IMR-90 (cell line): ENCODE results near the gene IL34. TPM values are rescaled to one million over a fixed set of nuclear protein-coding genes. Genes with fewer than 3 reads are reported as not detected.
A peak's percentile ranks its signal among the peaks of the same experiment; 100 is the strongest.

Experiments used
- ATAC-seq: fragments of 200-7000 bp; cut with Tn5 transposase; 2 replicates; pipeline ENCODE4 v1.9.1; 2020; ENCODE audit warnings: low read depth, mild to moderate bottlenecking, moderate library complexity
- BruUV-seq: library from RNA; stranded (reverse); fragments of 400-500 nt; replicated peaks from 2 replicates; lab custom pipeline; 2021; lab: Mats Ljungman, UMichigan
- CTCF ChIA-PET: fragments of 300-600 bp; formaldehyde crosslinking; extraction: SDS; loops from one replicate; lab custom pipeline; 2021; ENCODE audit warnings: antibody characterized with exemption; lab: Yijun Ruan, JAX
- POLR2A ChIA-PET: fragments of 300-600 bp; sonication (Branson Sonifier 250); formaldehyde crosslinking; loops from one replicate; lab custom pipeline; 2022; ENCODE audit warnings: antibody characterized with exemption; ENCODE audit not compliant: unreplicated experiment; lab: Charles Lee
- DNase-seq: peaks from one replicate; pipeline ENCODE4 v3.0.0; 2013
- H2AFZ ChIP-seq: replicated peaks from 2 replicates; pipeline ENCODE3; 2013; ENCODE audit warnings: low read length, mild to moderate bottlenecking; ENCODE audit not compliant: poor library complexity
- H2AK5ac ChIP-seq: 2 replicates; pipeline ENCODE4 v1.6.1; 2013; ENCODE audit warnings: low read depth, low read length, inconsistent platforms
- H2AK9ac ChIP-seq: replicated peaks from 2 replicates; pipeline ENCODE3; 2013; ENCODE audit warnings: mild to moderate bottlenecking, low read depth, low read length, moderate library complexity; ENCODE audit not compliant: poor library complexity
- H2BK120ac ChIP-seq: 2 replicates; pipeline ENCODE4 v1.6.1; 2013; ENCODE audit warnings: low read depth, low read length, inconsistent platforms
- H2BK15ac ChIP-seq: 3 replicates; pipeline ENCODE4 v1.6.1; 2013; ENCODE audit warnings: low read depth, low read length, inconsistent platforms
- H2BK20ac ChIP-seq: 2 replicates; pipeline ENCODE4 v1.6.1; 2013; ENCODE audit warnings: low read depth, mild to moderate bottlenecking, inconsistent platforms, low read length, moderate library complexity
- H2BK5ac ChIP-seq: 2 replicates; pipeline ENCODE4 v1.6.1; 2013; ENCODE audit warnings: mild to moderate bottlenecking, low read depth, low read length, inconsistent platforms; ENCODE audit not compliant: poor library complexity, severe bottlenecking
- H3K14ac ChIP-seq: replicated peaks from 2 replicates; pipeline ENCODE4 v1.6.1; 2013; ENCODE audit warnings: low read depth, low read length, inconsistent platforms
- H3K18ac ChIP-seq: 2 replicates; pipeline ENCODE4 v1.6.1; 2013; ENCODE audit warnings: low read depth, low read length, control low read depth
- H3K23ac ChIP-seq: 2 replicates; pipeline ENCODE4 v1.6.1; 2013; ENCODE audit warnings: low read depth, low read length, inconsistent platforms
- H3K27ac ChIP-seq: 2 replicates; pipeline ENCODE4 v1.5.1; 2013; ENCODE audit warnings: mild to moderate bottlenecking, control low read depth, low read length; ENCODE audit not compliant: insufficient read depth
- H3K27me3 ChIP-seq: 2 replicates; pipeline ENCODE4 v1.6.1; 2013; ENCODE audit warnings: low read length; ENCODE audit not compliant: control insufficient read depth, insufficient read depth
- H3K36me3 ChIP-seq: 2 replicates; pipeline ENCODE4 v1.6.1; 2013; ENCODE audit warnings: low read length, mixed read lengths; ENCODE audit not compliant: control insufficient read depth, insufficient read depth
- H3K4ac ChIP-seq: 2 replicates; pipeline ENCODE4 v1.6.1; 2013; ENCODE audit warnings: low read depth, low read length, inconsistent platforms
- H3K4me1 ChIP-seq: 2 replicates; pipeline ENCODE4 v1.6.1; 2013; ENCODE audit warnings: low read length, mixed read lengths; ENCODE audit not compliant: control insufficient read depth, insufficient read depth
- H3K4me2 ChIP-seq: 2 replicates; pipeline ENCODE4 v1.6.1; 2013; ENCODE audit warnings: low read depth, mild to moderate bottlenecking, control low read depth, low read length, moderate library complexity
- H3K4me3 ChIP-seq: 2 replicates; pipeline ENCODE4 v1.5.1; 2013; ENCODE audit warnings: low read depth, mild to moderate bottlenecking, control low read depth, low read length, moderate library complexity; ENCODE audit not compliant: insufficient read depth
- H3K56ac ChIP-seq: 2 replicates; pipeline ENCODE4 v1.6.1; 2013; ENCODE audit warnings: low read length, inconsistent platforms; ENCODE audit not compliant: insufficient read depth; ENCODE audit errors: extremely low read depth
- H3K79me1 ChIP-seq, 2 experiments: 2 replicates each; pipeline ENCODE4 v1.6.1; 2013; ENCODE audit warnings: low read length in 2 of 2, inconsistent platforms in 1 of 2, low read depth in 1 of 2
- H3K9ac ChIP-seq: 2 replicates; pipeline ENCODE4 v1.6.1; 2013; ENCODE audit warnings: low read depth, low read length, control low read depth
- H3K9me1 ChIP-seq: 2 replicates; pipeline ENCODE4 v1.6.1; 2013; ENCODE audit warnings: low read length, inconsistent platforms; ENCODE audit not compliant: insufficient read depth
- H3K9me3 ChIP-seq: 2 replicates; pipeline ENCODE4 v1.6.1; 2013; ENCODE audit warnings: low read length; ENCODE audit not compliant: control insufficient read depth, insufficient read depth
- H4K20me1 ChIP-seq: 2 replicates; pipeline ENCODE4 v1.6.1; 2013; ENCODE audit warnings: low read length, inconsistent platforms; ENCODE audit not compliant: insufficient read depth
- H4K5ac ChIP-seq: 2 replicates; pipeline ENCODE4 v1.6.1; 2013; ENCODE audit warnings: mild to moderate bottlenecking, low read depth, low read length, control low read depth
- H4K8ac ChIP-seq, 2 experiments: 2 replicates each; pipeline ENCODE4 v1.6.1; 2013; ENCODE audit warnings: low read depth in 2 of 2, low read length in 2 of 2, control low read depth in 1 of 2, inconsistent platforms in 1 of 2
- H4K91ac ChIP-seq: 2 replicates; pipeline ENCODE4 v1.6.1; 2013; ENCODE audit warnings: low read depth, low read length, inconsistent platforms; ENCODE audit not compliant: insufficient read depth
- MAZ ChIP-seq: IDR thresholded peaks from 2 replicates; pipeline ENCODE4 v1.6.1; 2012; ENCODE audit warnings: low read depth, mild to moderate bottlenecking, low read length, improper control_type of control experiment, moderate library complexity, borderline replicate concordance
- RAD21 ChIP-seq: IDR thresholded peaks from 2 replicates; pipeline ENCODE4 v1.6.1; 2012; ENCODE audit warnings: low read length, improper control_type of control experiment
- WGBS, 2 experiments: methylation state at CpG; one replicate each; pipeline versions ENCODE4 v1.1.5 to v1.1.7; 2013; ENCODE audit warnings: missing lambda C conversion rate in 2 of 2; ENCODE audit not compliant: insufficient read length in 1 of 2; ENCODE audit errors: extremely low coverage in 2 of 2; 5-methylcytosine and 5-hydroxymethylcytosine counted together
- dilution Hi-C: fragments of 300-500 bp; cut with HindIII; formaldehyde crosslinking; loops from one replicate; pipeline ENCODE4 v1.14.3; 2018; ENCODE audit warnings: low sequenced_read_pairs; ENCODE audit not compliant: unreplicated experiment
- in situ Hi-C: fragments of 300-500 bp; cut with MboI; formaldehyde crosslinking; loops from 3 replicates; pipeline ENCODE4 v1.14.3; 2019; ENCODE audit warnings: low sequenced_read_pairs, inconsistent platforms, mixed read lengths
- intact Hi-C: fragments of 100-400 bp; cut with micrococcal nuclease; formaldehyde crosslinking; loops from 2 replicates; pipeline ENCODE4 v1.10.0; 2022
- polyA plus RNA-seq, 3 experiments: library from polyadenylated mRNA; depleted of rRNA; stranded (reverse); fragments of >200 nt; gene quantifications; 2 replicates each; pipeline ENCODE4 v1.2.3, GENCODE V29; 2012; ENCODE audit warnings: low replicate concordance in 1 of 3
- total RNA-seq: library from RNA; depleted of rRNA; stranded (reverse); fragments of >200 nt; gene quantifications from 2 replicates; pipeline ENCODE4 v1.2.3, GENCODE V29; 2012

Gene IL34
- total and polyA plus RNA-seq, 2 of the 4 experiments (the other 2 are of a cell fraction): 1.3 to 2.5 TPM

DNA sequence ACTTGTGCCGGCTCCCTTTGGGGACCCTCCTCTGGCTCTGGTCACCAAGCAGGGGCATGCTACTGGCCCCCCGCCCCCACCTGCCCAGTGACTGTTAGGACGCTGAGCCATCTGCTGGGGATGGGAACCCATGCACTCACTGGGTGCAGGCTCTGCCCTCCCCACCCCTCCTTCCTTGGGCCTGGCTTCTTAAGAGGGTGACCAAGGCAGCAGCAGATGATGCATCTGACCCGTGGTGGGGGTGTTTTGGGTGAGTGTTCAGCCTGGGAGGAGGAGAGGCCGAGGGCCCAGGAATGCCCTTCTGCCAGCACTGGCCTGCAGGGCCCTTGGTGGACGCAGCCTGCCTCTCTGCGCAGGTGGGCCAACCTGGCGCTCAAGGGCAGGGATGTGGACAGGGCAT is 58.7 kb downstream of the IL34 start:
- Histone ChIP-seq H2BK5ac (peak overlapping the region; percentile 96), H2BK120ac (peak overlapping the region; percentile 99), H3K9me3 (no peaks in the 10 kb centered on the region), H3K4me1 (peaks cover 65% of the 10 kb centered on the region), H3K4me2 (no peak overlapping the region), H2AFZ (peak overlapping the region; percentile 45), H3K23ac (no peak overlapping the region), H2BK15ac (peak overlapping the region; percentile 53; the same call in 1 of the 3 replicates), H3K79me1 (peaks cover 0 to 65% of the 10 kb centered on the region in 2 experiments; a peak in 2 of 4 replicates), H3K27me3 (no peaks in the 10 kb centered on the region), H3K14ac (peak overlapping the region; percentile 79; the same call in 1 of the 2 replicates), H3K56ac (no peak overlapping the region), H3K18ac (peak overlapping the region; percentile 18; the same call in 1 of the 2 replicates), H3K4ac (peak overlapping the region; percentile 97), H3K9ac (no peak overlapping the region), H4K5ac (peak overlapping the region; percentile 42; the same call in 1 of the 2 replicates), H2AK9ac (peak overlapping the region; percentile 86), H3K36me3 (no peaks in the 10 kb centered on the region), H2AK5ac (peak overlapping the region; percentile 100), H4K20me1 (no peaks in the 10 kb centered on the region), H3K27ac (peak overlapping the region; percentile 80; the same call in 1 of the 2 replicates), H4K91ac (peak overlapping the region; percentile 99), H2BK20ac (peak overlapping the region; percentile 96), H3K4me3 (no peak overlapping the region), H4K8ac (peak overlapping the region in 1 of 2 experiments; percentile 96; a peak in 3 of 4 replicates), H3K9me1 (peaks cover 61% of the 10 kb centered on the region)
- 100% methylated on average over 1 of the region's 8 CpGs; no CpG with 5 or more reads in 1 of the 2 experiments for WGBS, 2 experiments
- CTCF ChIA-PET: no interaction called here
- intact Hi-C loops: no loop called here
- DNase-seq: peak; percentile 47
- POLR2A ChIA-PET: no interaction called here
- ATAC-seq: no peak
- BruUV-seq: no TSS peak
- dilution Hi-C loops: no loop called here
- in situ Hi-C loops: no loop called here
- TF ChIP-seq RAD21 (no peak), MAZ (peak; percentile 51; the same call in 1 of the 2 replicates)
